D721Med (cell line): Measurements from ENCODE around the gene ATP8A1.

Experiments
- DNase-seq: peaks from one replicate; pipeline ENCODE4 v3.0.0; 2011; ENCODE audit warnings: low spot score; ENCODE audit not compliant: insufficient read length
- FAIRE-seq: peaks from 2 replicates; lab custom pipeline; 2011; peaks lifted over from hg19 to GRCh38; lab: Jason Lieb, UNC
- TF ChIP-seq, protein P1 (sequence below): IDR thresholded peaks from 2 replicates; pipeline ENCODE4 v1.5.1; 2012; ENCODE audit warnings: mild to moderate bottlenecking, control low read depth; ENCODE audit not compliant: insufficient read depth; ENCODE audit errors: missing control alignments

ATP8A1 gene

DNA sequence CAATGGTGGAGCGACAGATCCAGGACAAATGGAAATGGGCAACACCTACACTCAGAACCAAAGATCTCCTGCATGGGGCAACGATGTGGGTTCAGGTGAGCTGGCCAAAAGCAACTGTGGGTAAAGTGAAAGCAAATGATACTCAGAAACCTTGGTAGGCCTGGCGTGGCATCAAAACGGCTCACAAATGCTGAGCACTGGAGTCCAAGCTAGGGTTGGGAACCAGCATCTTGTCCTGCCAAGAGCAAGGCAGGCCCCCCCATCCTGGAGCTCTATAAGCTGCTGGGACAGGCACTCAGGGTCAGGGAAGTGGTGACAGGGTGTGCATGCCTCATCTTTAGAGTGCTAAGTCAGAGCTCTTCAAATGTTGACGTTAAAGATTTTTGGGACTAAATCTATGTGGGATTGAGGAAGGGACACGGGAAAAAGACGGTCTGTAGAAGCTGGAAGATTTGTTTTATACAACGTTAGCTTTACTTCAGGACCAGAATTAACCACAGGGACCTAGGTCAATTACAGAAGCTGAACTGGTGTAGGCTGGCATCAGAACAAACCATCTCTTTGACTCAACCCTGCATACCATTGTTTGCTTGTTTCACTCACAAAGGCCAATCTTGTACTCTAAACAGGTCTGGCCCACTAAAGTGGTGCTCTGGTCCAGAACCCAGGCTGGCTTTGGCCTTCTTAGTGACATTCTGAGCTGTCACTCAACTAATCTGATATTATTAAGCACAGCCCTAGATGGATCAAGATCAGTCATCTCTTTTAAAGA is 10.7 kb downstream of the ATP8A1 start:
- TF ChIP-seq, protein P1, sequence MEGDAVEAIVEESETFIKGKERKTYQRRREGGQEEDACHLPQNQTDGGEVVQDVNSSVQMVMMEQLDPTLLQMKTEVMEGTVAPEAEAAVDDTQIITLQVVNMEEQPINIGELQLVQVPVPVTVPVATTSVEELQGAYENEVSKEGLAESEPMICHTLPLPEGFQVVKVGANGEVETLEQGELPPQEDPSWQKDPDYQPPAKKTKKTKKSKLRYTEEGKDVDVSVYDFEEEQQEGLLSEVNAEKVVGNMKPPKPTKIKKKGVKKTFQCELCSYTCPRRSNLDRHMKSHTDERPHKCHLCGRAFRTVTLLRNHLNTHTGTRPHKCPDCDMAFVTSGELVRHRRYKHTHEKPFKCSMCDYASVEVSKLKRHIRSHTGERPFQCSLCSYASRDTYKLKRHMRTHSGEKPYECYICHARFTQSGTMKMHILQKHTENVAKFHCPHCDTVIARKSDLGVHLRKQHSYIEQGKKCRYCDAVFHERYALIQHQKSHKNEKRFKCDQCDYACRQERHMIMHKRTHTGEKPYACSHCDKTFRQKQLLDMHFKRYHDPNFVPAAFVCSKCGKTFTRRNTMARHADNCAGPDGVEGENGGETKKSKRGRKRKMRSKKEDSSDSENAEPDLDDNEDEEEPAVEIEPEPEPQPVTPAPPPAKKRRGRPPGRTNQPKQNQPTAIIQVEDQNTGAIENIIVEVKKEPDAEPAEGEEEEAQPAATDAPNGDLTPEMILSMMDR, result no peak
- FAIRE-seq (no peak), DNase-seq (no peak)

DNA sequence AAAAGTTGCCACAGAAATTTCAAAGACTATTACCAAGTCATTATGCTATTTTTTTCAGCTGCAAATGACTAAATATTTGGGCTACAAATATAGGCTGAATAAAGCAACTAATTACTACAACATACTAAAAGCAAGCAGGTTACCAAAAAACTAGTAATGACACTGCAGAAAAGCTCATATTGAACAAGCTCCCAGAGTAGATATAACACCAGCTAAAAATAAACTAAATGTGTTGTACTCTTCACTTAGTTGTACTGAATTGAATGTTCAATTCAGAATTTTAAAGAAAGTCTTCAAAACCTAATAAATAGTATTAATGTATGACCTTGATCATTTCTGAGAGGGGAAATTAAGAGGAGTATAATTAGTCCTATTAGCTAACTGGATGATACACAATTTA is 12.0 kb downstream of the ATP8A1 start:
- DNase-seq, result no peak
- TF ChIP-seq, protein P1, result no peak
- peak; percentile 25 for FAIRE-seq

DNA sequence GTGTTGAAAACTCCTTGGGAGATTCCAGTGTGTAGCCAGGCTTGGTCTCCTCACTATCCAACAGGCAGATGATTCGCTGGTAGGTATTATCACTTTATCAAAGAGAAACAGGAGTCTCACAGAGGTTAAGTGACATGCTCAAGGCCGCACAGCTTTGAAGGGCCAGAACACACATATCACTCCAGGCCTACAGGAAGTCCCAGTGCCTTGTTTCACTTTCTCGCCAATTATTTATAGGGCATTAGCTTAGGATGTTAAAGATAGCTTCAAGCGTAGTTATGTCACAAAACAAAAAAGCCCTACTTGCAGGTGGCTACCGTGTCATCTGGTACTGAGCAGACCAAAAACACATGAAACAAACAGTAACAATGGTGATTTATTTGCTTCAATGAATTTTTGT is 13.2 kb downstream of the ATP8A1 start:
- FAIRE-seq (no peak), DNase-seq (no peak)
- TF ChIP-seq, protein P1, result no peak

DNA sequence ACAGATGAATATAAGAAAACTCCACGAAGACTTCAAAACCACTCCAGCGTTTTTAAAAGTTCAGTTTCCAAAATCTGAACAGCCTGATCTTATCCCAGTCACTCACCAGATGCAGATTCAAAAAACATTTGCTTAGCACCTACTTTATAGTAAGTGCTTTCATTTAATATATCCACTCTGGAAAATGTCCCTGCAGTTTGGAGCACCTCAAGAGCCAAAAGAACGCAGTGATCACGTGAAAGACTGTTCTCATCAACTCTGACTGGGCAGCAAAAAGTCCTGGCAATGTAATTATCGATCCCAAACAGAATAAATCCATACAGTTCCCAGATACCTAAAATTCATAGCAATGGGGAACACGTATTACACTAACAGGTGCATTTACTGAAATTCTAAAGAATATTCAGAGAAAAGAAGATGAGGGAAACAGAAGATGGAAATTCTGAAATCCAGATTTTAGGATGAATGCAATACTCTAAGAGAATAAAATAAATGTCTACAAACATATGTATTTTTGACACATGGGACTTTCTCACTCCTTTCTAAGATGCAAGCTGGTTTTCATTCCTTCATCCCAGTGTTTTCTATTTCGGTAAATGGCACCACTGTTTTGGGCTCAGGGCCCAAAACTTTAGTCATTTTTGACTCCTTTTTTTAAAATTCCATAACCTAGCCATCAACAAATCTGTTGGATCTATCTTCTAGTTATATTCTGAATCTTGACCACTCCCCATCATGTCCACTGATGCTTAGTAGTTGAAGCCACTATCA is 13.9 kb downstream of the ATP8A1 start:
- FAIRE-seq (peak; percentile 51), DNase-seq (no peak)
- TF ChIP-seq, protein P1, result no peak

- TF ChIP-seq, protein P1, result no peak
- DNase-seq (no peak), FAIRE-seq (peak; percentile 73)
Measured at GRCh38 chr4:42642101-42642797, 14.7 kb downstream of the ATP8A1 start.

DNA sequence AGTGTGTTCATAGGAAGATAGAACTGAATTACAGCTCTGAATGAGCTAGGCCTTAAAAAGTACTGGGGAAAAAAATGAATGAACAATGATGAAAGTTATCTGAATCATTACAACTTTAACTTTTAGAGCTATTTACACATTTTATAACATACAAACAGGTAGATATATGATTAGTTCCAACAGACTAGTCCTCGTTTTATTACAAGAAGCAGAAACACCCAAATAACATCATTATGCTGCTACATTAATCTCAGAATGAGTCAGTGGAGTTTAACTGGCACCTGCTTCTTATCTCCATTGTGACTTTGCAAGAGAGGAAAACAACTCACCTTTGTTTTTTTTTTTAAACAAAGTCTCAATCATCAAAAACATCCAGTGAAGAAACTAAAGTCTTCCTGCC is 15.2 kb downstream of the ATP8A1 start:
- FAIRE-seq, result no peak
- DNase-seq, result no peak
- TF ChIP-seq, protein P1, result no peak

GRCh38 chr4:42641161-42641560 is 15.7 kb downstream of the ATP8A1 start:
- TF ChIP-seq, protein P1, result no peak
- FAIRE-seq (peak; percentile 11), DNase-seq (no peak)
